ENCODE results near the gene BLOC1S5.
"Not testable (repeated sequence)": the region's sequence is repeated elsewhere in the genome, so short reads cannot be mapped to it uniquely, and the experiment has no call there.

BLOC1S5 gene

GRCh38 chr6:7996538-7997111 lies 67.6 kb downstream of the BLOC1S5 start:
- DNase-seq (ENCODE audit: low read depth in 1 of 2, low spot score in 1 of 2) = no peak

- DNase-seq (ENCODE audit: low read depth in 1 of 2, low spot score in 1 of 2) = no peak
Measured at GRCh38 chr6:7993952-7994351, 70.2 kb downstream of the BLOC1S5 start.

GRCh38 chr6:7993399-7993798 lies 70.8 kb downstream of the BLOC1S5 start:
- DNase-seq (ENCODE audit: low read depth in 1 of 2, low spot score in 1 of 2) = no peak

GRCh38 chr6:7992002-7992815 lies 72.0 kb downstream of the BLOC1S5 start:
- DNase-seq (ENCODE audit: low read depth in 1 of 2, low spot score in 1 of 2) = no peak

GRCh38 chr6:7991536-7991935 lies 72.7 kb downstream of the BLOC1S5 start:
- DNase-seq (ENCODE audit: low read depth in 1 of 2, low spot score in 1 of 2) = no peak

- no peak for DNase-seq (ENCODE audit: low read depth in 1 of 2, low spot score in 1 of 2)
Measured at GRCh38 chr6:7986219-7986618, 78.0 kb downstream of the BLOC1S5 start.

- not testable (repeated sequence) for DNase-seq (ENCODE audit: low read depth in 1 of 2, low spot score in 1 of 2)
Measured at GRCh38 chr6:7983967-7984366, 80.2 kb downstream of the BLOC1S5 start.

GRCh38 chr6:7979831-7980230 lies 84.4 kb downstream of the BLOC1S5 start:
- no peak for DNase-seq (ENCODE audit: low read depth in 1 of 2, low spot score in 1 of 2)

- DNase-seq (ENCODE audit: low read depth in 1 of 2, low spot score in 1 of 2) = no peak
Measured at GRCh38 chr6:7978736-7979135, 85.5 kb downstream of the BLOC1S5 start.

GRCh38 chr6:7976485-7977056 lies 87.6 kb downstream of the BLOC1S5 start:
- no peak for DNase-seq (ENCODE audit: low read depth in 1 of 2, low spot score in 1 of 2)

GRCh38 chr6:7975764-7976146 lies 88.4 kb downstream of the BLOC1S5 start:
- DNase-seq (ENCODE audit: low read depth in 1 of 2, low spot score in 1 of 2) = no peak

- DNase-seq (ENCODE audit: low read depth in 1 of 2, low spot score in 1 of 2) = no peak
Measured at GRCh38 chr6:7974938-7975763, 89.0 kb downstream of the BLOC1S5 start.

- DNase-seq (ENCODE audit: low read depth in 1 of 2, low spot score in 1 of 2) = no peak
Measured at GRCh38 chr6:7974565-7974937, 89.6 kb downstream of the BLOC1S5 start.

GRCh38 chr6:7973584-7973983 lies 90.6 kb downstream of the BLOC1S5 start:
- DNase-seq (ENCODE audit: low read depth in 1 of 2, low spot score in 1 of 2) = no peak

- no peak for DNase-seq (ENCODE audit: low read depth in 1 of 2, low spot score in 1 of 2)
Measured at GRCh38 chr6:7971499-7971898, 92.7 kb downstream of the BLOC1S5 start.

- no peak for DNase-seq (ENCODE audit: low read depth in 1 of 2, low spot score in 1 of 2)
Measured at GRCh38 chr6:7970616-7971015, 93.6 kb downstream of the BLOC1S5 start.
